ENCODE results near the gene GCLC. TPM values are rescaled to one million over a fixed set of nuclear protein-coding genes. Genes with fewer than 3 reads are reported as not detected.
A peak's percentile ranks its signal among the peaks of the same experiment; 100 is the strongest.

The GCLC gene
- polyA plus RNA-seq, 1 donor (not counting 4 experiments of a cell fraction or from before 2014, with no cell fraction given): 73.2 TPM

DNA sequence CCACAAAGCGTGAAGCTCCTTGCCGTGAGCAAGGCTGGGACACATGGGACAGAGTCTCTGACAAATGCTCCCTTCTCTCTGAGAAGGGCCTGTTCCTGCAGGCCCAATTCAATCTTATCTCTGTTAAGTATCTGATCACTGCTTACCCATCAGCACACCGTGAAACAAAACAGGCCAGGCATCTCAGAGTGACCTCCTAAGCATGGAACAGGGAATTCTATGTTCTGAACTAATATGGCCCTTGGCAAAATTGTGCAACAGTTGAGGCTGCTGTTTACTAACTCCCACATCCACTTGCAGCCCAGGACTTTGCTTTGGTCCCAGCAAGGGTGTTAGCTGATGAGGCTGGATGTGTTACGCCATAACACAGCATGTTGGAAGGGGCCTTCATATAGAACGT is 79.2 kb downstream of the GCLC start:
- H3K79me2 ChIP-seq (ENCODE audit: control insufficient read depth, insufficient read depth, low read length): no peaks in the 10 kb centered on the region
- no peak overlapping the region for H3K4me3 ChIP-seq (ENCODE audit: control insufficient read depth in 2 of 3, extremely low read depth in 1 of 3, insufficient read depth in 2 of 3, low read depth in 1 of 3, low read length in 3 of 3)
- FAIRE-seq: peak; percentile 76
- peak overlapping the region; percentile 11 for H3K27ac ChIP-seq (ENCODE audit: control insufficient read depth, insufficient read depth, low read length)
- no peaks in the 10 kb centered on the region for H3K27me3 ChIP-seq (ENCODE audit: control insufficient read depth, extremely low read depth, insufficient read depth, low read length)
- DNase-seq (ENCODE audit: low read depth, low spot score): peak; percentile 17
- no peaks in the 10 kb centered on the region for H3K9me3 ChIP-seq (ENCODE audit: control insufficient read depth, low read depth, low read length)
- H3K4me1 ChIP-seq (ENCODE audit: control insufficient read depth, extremely low read depth, insufficient read depth, low read length): peaks cover 19% of the 10 kb centered on the region
- H4K20me1 ChIP-seq (ENCODE audit: control insufficient read depth, extremely low read depth, insufficient read depth, low read length): no peaks in the 10 kb centered on the region
- no peaks in the 10 kb centered on the region for H3K36me3 ChIP-seq (ENCODE audit: control insufficient read depth in 2 of 2, extremely low read depth in 1 of 2, insufficient read depth in 2 of 2, low read length in 2 of 2)
- H2AFZ ChIP-seq (ENCODE audit: control insufficient read depth, low read length): peak overlapping the region; percentile 5
- no peaks in the 10 kb centered on the region for H3K9me1 ChIP-seq (ENCODE audit: control insufficient read depth, extremely low read depth, insufficient read depth, low read length)
- dilution Hi-C loops (cut with MboI; ENCODE audit: extremely low pct_ligation_motif_present, low sequenced_read_pairs): no loop called here
- TF ChIP-seq CTCF (optimal IDR thresholded peaks at IDR 0.05 in 1 of 3, IDR thresholded peaks at IDR 0.05 in 1 of 3, conservative IDR thresholded peaks at IDR 0.05 in 1 of 3; ENCODE audit: extremely low read depth in 1 of 3, insufficient read depth in 2 of 3, low read length in 3 of 3) (no peak), EZH2 (IDR thresholded peaks at IDR 0.05; ENCODE audit: low read length) (no peak)
- H3K4me2 ChIP-seq (ENCODE audit: control insufficient read depth, extremely low read depth, insufficient read depth, low read depth, low read length): no peak overlapping the region
- no peak overlapping the region for H3K9ac ChIP-seq (ENCODE audit: control insufficient read depth, extremely low read depth, insufficient read depth, low read length)

- dilution Hi-C loops (cut with MboI; ENCODE audit: extremely low pct_ligation_motif_present, low sequenced_read_pairs): no loop called here
- no peaks in the 10 kb centered on the region for H4K20me1 ChIP-seq (ENCODE audit: control insufficient read depth, extremely low read depth, insufficient read depth, low read length)
- no peak for TF ChIP-seq CTCF (optimal IDR thresholded peaks at IDR 0.05 in 1 of 3, IDR thresholded peaks at IDR 0.05 in 1 of 3, conservative IDR thresholded peaks at IDR 0.05 in 1 of 3; ENCODE audit: extremely low read depth in 1 of 3, insufficient read depth in 2 of 3, low read length in 3 of 3)
- no peak for TF ChIP-seq EZH2 (IDR thresholded peaks at IDR 0.05; ENCODE audit: low read length)
- H3K4me3 ChIP-seq (ENCODE audit: control insufficient read depth in 2 of 3, extremely low read depth in 1 of 3, insufficient read depth in 2 of 3, low read depth in 1 of 3, low read length in 3 of 3): no peak overlapping the region
- peaks cover 19% of the 10 kb centered on the region for H3K4me1 ChIP-seq (ENCODE audit: control insufficient read depth, extremely low read depth, insufficient read depth, low read length)
- H3K36me3 ChIP-seq (ENCODE audit: control insufficient read depth in 2 of 2, extremely low read depth in 1 of 2, insufficient read depth in 2 of 2, low read length in 2 of 2): no peaks in the 10 kb centered on the region
- no peaks in the 10 kb centered on the region for H3K79me2 ChIP-seq (ENCODE audit: control insufficient read depth, insufficient read depth, low read length)
- H3K27me3 ChIP-seq (ENCODE audit: control insufficient read depth, extremely low read depth, insufficient read depth, low read length): no peaks in the 10 kb centered on the region
- no peak overlapping the region for H3K27ac ChIP-seq (ENCODE audit: control insufficient read depth, insufficient read depth, low read length)
- no peaks in the 10 kb centered on the region for H3K9me1 ChIP-seq (ENCODE audit: control insufficient read depth, extremely low read depth, insufficient read depth, low read length)
- DNase-seq (ENCODE audit: low read depth, low spot score) (no peak), FAIRE-seq (no peak)
- H3K9me3 ChIP-seq (ENCODE audit: control insufficient read depth, low read depth, low read length): no peaks in the 10 kb centered on the region
- no peak overlapping the region for H3K9ac ChIP-seq (ENCODE audit: control insufficient read depth, extremely low read depth, insufficient read depth, low read length)
- H2AFZ ChIP-seq (ENCODE audit: control insufficient read depth, low read length): no peak overlapping the region
- no peak overlapping the region for H3K4me2 ChIP-seq (ENCODE audit: control insufficient read depth, extremely low read depth, insufficient read depth, low read depth, low read length)
These were observed 79.9 kb downstream of the GCLC start for GRCh38 chr6:53464927-53465460.
